IMR-90 (cell line): ENCODE results near the gene PDE11A.

Experiments
- BHLHE40 ChIP-seq: fragments of 150-350 bp; IDR thresholded peaks from 2 replicates; pipeline ENCODE4 v1.6.1; 2016; ENCODE audit warnings: mild to moderate bottlenecking, low read depth, low read length
- CTCF ChIP-seq: conservative IDR thresholded peaks from 2 replicates; pipeline ENCODE4 v1.5.1; 2012; ENCODE audit warnings: mild to moderate bottlenecking, low read depth, low read length, improper control_type of control experiment
- NFE2L2 ChIP-seq: fragments of 150-350 bp; IDR thresholded peaks from 2 replicates; pipeline ENCODE4 v1.6.1; 2016; ENCODE audit warnings: low read depth, mild to moderate bottlenecking, low read length
- POLR2A ChIP-seq: IDR thresholded peaks from 2 replicates; pipeline ENCODE4 v1.6.1; 2012; ENCODE audit warnings: mild to moderate bottlenecking, low read depth, low read length
- RFX5 ChIP-seq: IDR thresholded peaks from 2 replicates; pipeline ENCODE4 v1.8.0; 2012; ENCODE audit warnings: low read depth, mild to moderate bottlenecking, low read length, moderate library complexity
- SMC3 ChIP-seq: fragments of 150-350 bp; IDR thresholded peaks from 2 replicates; pipeline ENCODE4 v1.6.1; 2016; ENCODE audit warnings: low read depth, mild to moderate bottlenecking, antibody characterized with exemption, low read length, moderate library complexity
- USF2 ChIP-seq: fragments of 150-350 bp; IDR thresholded peaks from 2 replicates; pipeline ENCODE4 v1.6.1; 2017; ENCODE audit warnings: mild to moderate bottlenecking, antibody characterized with exemption, low read length, low read depth

GRCh38 chr2:178111743-178112142 lies 39.2 kb upstream of the PDE11A start:
- TF ChIP-seq CTCF (no peak), NFE2L2 (no peak), POLR2A (no peak), BHLHE40 (no peak), SMC3 (no peak), RFX5 (no peak), USF2 (no peak)
